Endodermal cell (in vitro differentiated cells): ENCODE results near the gene GALNT9. TPM values are rescaled to one million over a fixed set of nuclear protein-coding genes. Genes with fewer than 3 reads are reported as not detected.

Source experiments
- DNase-seq: peaks from one replicate; pipeline ENCODE4 v3.0.0-alpha.2; 2017
- H3K27ac ChIP-seq: 2 replicates; pipeline ENCODE4 v1.5.1; 2013; ENCODE audit warnings: mild to moderate bottlenecking, low read depth, low read length, moderate library complexity
- H3K27me3 ChIP-seq: 2 replicates; pipeline ENCODE4 v1.6.1; 2013; ENCODE audit warnings: mild to moderate bottlenecking, low read length, moderate library complexity; ENCODE audit not compliant: insufficient read depth, control insufficient read depth, poor library complexity, severe bottlenecking
- H3K36me3 ChIP-seq: 2 replicates; pipeline ENCODE4 v1.7.0; 2013; ENCODE audit warnings: mild to moderate bottlenecking, low read length, moderate library complexity; ENCODE audit not compliant: control insufficient read depth, insufficient read depth
- H3K4me1 ChIP-seq: one replicate; pipeline ENCODE4 v1.7.0; 2013; ENCODE audit warnings: low read length; ENCODE audit not compliant: control insufficient read depth, insufficient read depth
- H3K4me3 ChIP-seq: 2 replicates; pipeline ENCODE4 v1.5.1; 2013; ENCODE audit warnings: mild to moderate bottlenecking, low read length, moderate library complexity
- H3K9ac ChIP-seq: 2 replicates; pipeline ENCODE4 v1.6.1; 2013; ENCODE audit warnings: mild to moderate bottlenecking, low read length, moderate library complexity; ENCODE audit not compliant: poor library complexity, severe bottlenecking; ENCODE audit errors: extremely low read depth
- H3K9me3 ChIP-seq: 2 replicates; pipeline ENCODE4 v1.6.1; 2013; ENCODE audit warnings: mild to moderate bottlenecking, low read length, moderate library complexity; ENCODE audit not compliant: control insufficient read depth
- H3K27ac Mint-ChIP-seq: 2 replicates; pipeline ENCODE4 v1.8.0; 2020; ENCODE audit warnings: mixed read lengths
- H3K27me3 Mint-ChIP-seq: 2 replicates; pipeline ENCODE4 v1.8.0; 2021; ENCODE audit warnings: mild to moderate bottlenecking, mixed read lengths; ENCODE audit not compliant: insufficient read depth
- H3K36me3 Mint-ChIP-seq: 2 replicates; pipeline ENCODE4 v1.8.0; 2020; ENCODE audit warnings: low read depth, mixed read lengths
- H3K4me1 Mint-ChIP-seq: 2 replicates; pipeline ENCODE4 v1.8.0; 2020; ENCODE audit warnings: mixed read lengths
- H3K4me3 Mint-ChIP-seq: 2 replicates; pipeline ENCODE4 v1.8.0; 2020; ENCODE audit warnings: mild to moderate bottlenecking, moderate library complexity, mixed read lengths
- H3K9me3 Mint-ChIP-seq: 2 replicates; pipeline ENCODE4 v1.8.0; 2020; ENCODE audit warnings: mild to moderate bottlenecking, mixed read lengths
- CTCF ChIP-seq: fragments of 200-600 bp; sonication (generic); conservative IDR thresholded peaks from 2 replicates; pipeline ENCODE4 v1.5.0; 2021; ENCODE audit warnings: antibody characterized with exemption, mild to moderate bottlenecking
- WGBS, 2 experiments: methylation state at CpG; one replicate each; pipeline versions ENCODE4 v1.1.5 to v1.1.7; 2013; ENCODE audit warnings: missing lambda C conversion rate in 2 of 2, mixed read lengths in 1 of 2; ENCODE audit not compliant: insufficient coverage in 1 of 2, insufficient read length in 1 of 2; 5-methylcytosine and 5-hydroxymethylcytosine counted together
- total RNA-seq, 2 donors: library from RNA; stranded (reverse); fragmentation: NEBNext Ultra II Directional in 1 of 2; extraction: Animal tissue kit (Norgen Biotek cat#: 25700) in 1 of 2; gene quantifications; 2 replicates in 1 of 2; 3 replicates in 1 of 2; pipeline ENCODE4 v1.2.1, GENCODE V29; 2021

The GALNT9 gene
- total RNA-seq, 2 donors from 2014 or later, result 0.13 TPM; not detected in 1

GRCh38 chr12:132210223-132211055, 119.0 kb downstream of the GALNT9 start:
- H3K4me3 ChIP-seq, result no peak overlapping the region
- Mint-ChIP-seq H3K27ac (no peak overlapping the region), H3K9me3 (peaks cover 2% of the 10 kb centered on the region), H3K27me3 (peaks cover 31% of the 10 kb centered on the region), H3K4me3 (no peak overlapping the region), H3K36me3 (no peaks in the 10 kb centered on the region), H3K4me1 (no peaks in the 10 kb centered on the region)
- H3K4me1 ChIP-seq, result no peaks in the 10 kb centered on the region
- H3K36me3 ChIP-seq, result no peaks in the 10 kb centered on the region
- DNase-seq, result peak; percentile 74
- 85% methylated on average over 34 to 48 of the region's 48 CpGs for WGBS, 2 experiments
- no peak overlapping the region for H3K27ac ChIP-seq
- H3K9ac ChIP-seq, result no peak overlapping the region
- peak; percentile 18 for TF ChIP-seq CTCF
- no peaks in the 10 kb centered on the region for H3K9me3 ChIP-seq
- no peaks in the 10 kb centered on the region for H3K27me3 ChIP-seq

- 78 to 82% methylated on average over 9 to 13 of the region's 14 CpGs for WGBS, 2 experiments
- Histone ChIP-seq H3K27ac (no peak overlapping the region), H3K4me1 (no peaks in the 10 kb centered on the region), H3K9ac (no peak overlapping the region), H3K9me3 (no peaks in the 10 kb centered on the region), H3K27me3 (no peaks in the 10 kb centered on the region), H3K4me3 (no peak overlapping the region), H3K36me3 (no peaks in the 10 kb centered on the region)
- H3K4me3 Mint-ChIP-seq, result no peak overlapping the region
- H3K9me3 Mint-ChIP-seq, result peaks cover 2% of the 10 kb centered on the region
- no peaks in the 10 kb centered on the region for H3K36me3 Mint-ChIP-seq
- no peaks in the 10 kb centered on the region for H3K4me1 Mint-ChIP-seq
- TF ChIP-seq CTCF, result no peak
- H3K27me3 Mint-ChIP-seq, result peaks cover 32% of the 10 kb centered on the region
- H3K27ac Mint-ChIP-seq, result no peak overlapping the region
- no peak for DNase-seq
These were observed 119.7 kb downstream of the GALNT9 start for GRCh38 chr12:132209619-132210222.

GRCh38 chr12:132208153-132208823, 121.1 kb downstream of the GALNT9 start:
- no peaks in the 10 kb centered on the region for H3K4me1 Mint-ChIP-seq
- no peaks in the 10 kb centered on the region for H3K4me1 ChIP-seq
- H3K27ac Mint-ChIP-seq, result no peak overlapping the region
- no peak overlapping the region for H3K4me3 ChIP-seq
- no peak for TF ChIP-seq CTCF
- H3K27ac ChIP-seq, result no peak overlapping the region
- no peaks in the 10 kb centered on the region for H3K27me3 ChIP-seq
- peaks cover 2% of the 10 kb centered on the region for H3K9me3 Mint-ChIP-seq
- no peaks in the 10 kb centered on the region for H3K9me3 ChIP-seq
- no peaks in the 10 kb centered on the region for H3K36me3 Mint-ChIP-seq
- H3K36me3 ChIP-seq, result no peaks in the 10 kb centered on the region
- no peak overlapping the region for H3K9ac ChIP-seq
- WGBS, 2 experiments, result 86 to 88% methylated on average over 11 to 15 of the region's 15 CpGs
- peaks cover 36% of the 10 kb centered on the region for H3K27me3 Mint-ChIP-seq
- H3K4me3 Mint-ChIP-seq, result no peak overlapping the region
- DNase-seq, result no peak
